ENCODE results near the gene AP3D1. TPM values are rescaled to one million over a fixed set of nuclear protein-coding genes. Genes with fewer than 3 reads are reported as not detected.
"Not testable (repeated sequence)": the region's sequence is repeated elsewhere in the genome, so short reads cannot be mapped to it uniquely, and the experiment has no call there.

AP3D1 gene
- total RNA-seq, 1 donor from 2014 or later, result 148 TPM

- DNase-seq (ENCODE audit: low spot score), result not testable (repeated sequence)
These were observed 23.1 kb downstream of the AP3D1 start for GRCh38 chr19:2128252-2128651.

- DNase-seq (ENCODE audit: low spot score), result no peak
These were observed 23.6 kb downstream of the AP3D1 start for GRCh38 chr19:2127758-2128157.

GRCh38 chr19:2126879-2127518 is 24.4 kb downstream of the AP3D1 start:
- DNase-seq (ENCODE audit: low spot score), result no peak

- no peak for DNase-seq (ENCODE audit: low spot score)
These were observed 27.5 kb downstream of the AP3D1 start for GRCh38 chr19:2123682-2124387.

GRCh38 chr19:2122982-2123381 is 28.4 kb downstream of the AP3D1 start:
- no peak for DNase-seq (ENCODE audit: low spot score)

GRCh38 chr19:2122251-2122650 is 29.1 kb downstream of the AP3D1 start:
- DNase-seq (ENCODE audit: low spot score), result no peak

GRCh38 chr19:2121416-2122051 is 29.8 kb downstream of the AP3D1 start:
- DNase-seq (ENCODE audit: low spot score), result no peak

GRCh38 chr19:2120821-2121220 is 30.5 kb downstream of the AP3D1 start:
- DNase-seq (ENCODE audit: low spot score), result no peak

GRCh38 chr19:2119921-2120785 is 31.2 kb downstream of the AP3D1 start:
- no peak for DNase-seq (ENCODE audit: low spot score)

- no peak for DNase-seq (ENCODE audit: low spot score)
These were observed 32.9 kb downstream of the AP3D1 start for GRCh38 chr19:2118438-2118837.

GRCh38 chr19:2117215-2117960 is 34.0 kb downstream of the AP3D1 start:
- DNase-seq (ENCODE audit: low spot score), result no peak

GRCh38 chr19:2116507-2116906 is 34.9 kb downstream of the AP3D1 start:
- no peak for DNase-seq (ENCODE audit: low spot score)

GRCh38 chr19:2115911-2116426 is 35.4 kb downstream of the AP3D1 start:
- no peak for DNase-seq (ENCODE audit: low spot score)

GRCh38 chr19:2115324-2115723 is 36.0 kb downstream of the AP3D1 start:
- no peak for DNase-seq (ENCODE audit: low spot score)

GRCh38 chr19:2114821-2115220 is 36.5 kb downstream of the AP3D1 start:
- DNase-seq (ENCODE audit: low spot score), result no peak

- DNase-seq (ENCODE audit: low spot score), result no peak
These were observed 37.1 kb downstream of the AP3D1 start for GRCh38 chr19:2114218-2114617.

GRCh38 chr19:2113439-2114211 is 37.7 kb downstream of the AP3D1 start:
- DNase-seq (ENCODE audit: low spot score), result no peak

GRCh38 chr19:2112516-2113320 is 38.6 kb downstream of the AP3D1 start:
- no peak for DNase-seq (ENCODE audit: low spot score)

- no peak for DNase-seq (ENCODE audit: low spot score)
These were observed 39.5 kb downstream of the AP3D1 start for GRCh38 chr19:2111886-2112285.

- no peak for DNase-seq (ENCODE audit: low spot score)
These were observed 39.9 kb downstream of the AP3D1 start for GRCh38 chr19:2111425-2111824.
